NCI-H526 treated with DMSO at 0.1 percent for 48 hours (cell line): ENCODE measurements around the gene PLXNB2.
"Not testable (repeated sequence)": the region's sequence is repeated elsewhere in the genome, so short reads cannot be mapped to it uniquely, and the experiment has no call there.

ENCODE experiments used
- DNase-seq: peaks from one replicate; lab custom pipeline; 2025; lab: John Stamatoyannopoulos, UW

Gene PLXNB2

GRCh38 chr22:50326956-50327710 is 19.7 kb upstream of the PLXNB2 start, which contains the start of gene DENND6B:
Gene DENND6B (minus strand): TSS chr22:50327012. CDS start chr22:50326988, 24 bp downstream.
- no peak for DNase-seq

- DNase-seq = no peak
These were observed 18.9 kb upstream of the PLXNB2 start for GRCh38 chr22:50326225-50326955.

DNA sequence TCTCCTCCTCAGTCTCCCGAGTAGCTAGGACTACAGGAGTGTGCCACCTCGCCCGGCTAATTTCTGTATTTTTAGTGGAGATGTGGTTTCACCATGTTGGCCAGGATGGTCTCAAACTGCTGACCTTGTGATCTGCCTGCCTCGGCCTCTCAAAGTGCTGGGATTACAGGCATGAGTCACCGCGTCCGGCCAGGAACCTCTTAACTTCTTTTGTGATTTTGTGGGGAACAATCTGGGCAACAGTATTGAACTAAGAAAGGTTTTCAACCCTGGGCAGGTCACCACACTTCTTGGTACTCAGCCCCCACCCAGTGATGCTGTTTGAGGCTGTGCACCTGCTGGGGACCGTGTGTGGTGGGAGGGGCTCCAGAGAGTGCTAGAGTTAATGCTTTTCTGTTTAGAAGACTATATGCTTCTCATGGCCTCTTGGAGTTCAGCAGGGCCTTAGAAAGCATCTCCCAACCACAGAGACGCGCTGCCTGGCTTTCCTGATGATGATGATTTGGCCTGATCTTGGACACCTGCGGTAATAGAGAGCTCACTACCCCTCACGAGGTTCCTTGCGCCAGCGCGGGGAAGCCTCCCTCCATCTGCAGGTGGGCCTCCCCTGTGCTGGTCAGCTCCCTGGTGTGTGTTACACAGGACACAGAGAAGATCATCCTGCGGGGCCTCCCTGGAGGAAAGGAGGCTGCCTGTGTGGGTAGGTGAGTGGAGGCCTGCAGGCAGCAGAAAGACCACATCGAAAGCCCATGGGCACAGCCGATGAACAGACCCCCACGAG is 18.2 kb upstream of the PLXNB2 start:
- DNase-seq = no peak

GRCh38 chr22:50323900-50324299 is 16.5 kb upstream of the PLXNB2 start:
- no peak for DNase-seq

- not testable (repeated sequence) for DNase-seq
These were observed 15.1 kb upstream of the PLXNB2 start for GRCh38 chr22:50322382-50323104.

GRCh38 chr22:50320671-50321325 is 13.4 kb upstream of the PLXNB2 start:
- DNase-seq = no peak

GRCh38 chr22:50320116-50320515 is 12.7 kb upstream of the PLXNB2 start:
- no peak for DNase-seq

- no peak for DNase-seq
These were observed 12.1 kb upstream of the PLXNB2 start for GRCh38 chr22:50319503-50319951.

DNA sequence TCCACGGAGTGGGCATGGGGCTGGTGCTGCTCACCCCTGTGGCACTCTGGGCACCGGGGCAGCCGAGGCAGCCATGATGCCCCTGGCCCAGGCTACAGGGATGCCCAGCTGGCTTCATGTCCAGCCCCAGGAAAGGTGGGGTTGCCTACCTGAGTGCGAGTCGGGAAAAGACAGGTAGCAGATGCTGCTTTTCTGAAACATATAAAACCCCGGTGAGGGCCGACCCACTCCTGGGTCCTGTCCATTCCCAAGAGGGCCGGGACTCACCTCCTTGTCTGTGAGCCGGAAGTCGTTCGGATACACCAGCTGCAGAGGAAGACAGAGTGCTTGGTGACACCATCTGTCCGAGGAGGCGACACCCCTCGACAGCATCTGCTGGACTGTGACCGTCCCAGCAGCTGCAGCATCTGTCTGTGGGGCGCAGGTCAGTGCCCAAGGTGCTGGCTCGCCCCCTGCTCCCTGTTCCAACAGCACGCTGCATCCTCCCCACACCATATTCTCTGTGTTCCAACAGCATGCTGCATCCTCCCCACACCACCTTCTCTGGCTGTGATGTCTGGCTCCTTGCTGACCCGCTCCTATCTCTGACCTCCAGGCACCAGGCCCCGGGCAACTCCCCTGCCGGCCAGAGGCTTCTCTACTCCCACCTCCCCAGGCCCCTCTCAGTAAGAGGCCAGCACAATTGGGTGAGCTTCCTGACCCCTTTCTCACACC is 11.4 kb upstream of the PLXNB2 start:
- DNase-seq = no peak

DNA sequence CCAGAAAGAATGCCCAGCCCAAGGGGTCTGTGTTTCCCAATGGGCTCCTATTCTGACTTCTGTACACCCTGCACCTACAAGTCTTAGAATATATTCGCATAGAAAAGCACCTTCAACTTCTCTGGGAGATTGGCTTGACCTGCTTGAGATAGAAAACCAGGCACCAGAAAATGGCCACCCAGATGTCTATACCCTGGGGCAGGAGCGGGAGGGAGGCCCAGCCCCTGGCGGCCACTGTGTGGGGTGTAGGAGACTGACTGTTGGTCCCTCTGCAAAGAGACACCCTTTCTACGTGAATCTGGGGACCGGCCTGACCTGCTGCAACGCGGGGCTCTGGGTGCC is 10.9 kb upstream of the PLXNB2 start:
- DNase-seq = no peak

DNA sequence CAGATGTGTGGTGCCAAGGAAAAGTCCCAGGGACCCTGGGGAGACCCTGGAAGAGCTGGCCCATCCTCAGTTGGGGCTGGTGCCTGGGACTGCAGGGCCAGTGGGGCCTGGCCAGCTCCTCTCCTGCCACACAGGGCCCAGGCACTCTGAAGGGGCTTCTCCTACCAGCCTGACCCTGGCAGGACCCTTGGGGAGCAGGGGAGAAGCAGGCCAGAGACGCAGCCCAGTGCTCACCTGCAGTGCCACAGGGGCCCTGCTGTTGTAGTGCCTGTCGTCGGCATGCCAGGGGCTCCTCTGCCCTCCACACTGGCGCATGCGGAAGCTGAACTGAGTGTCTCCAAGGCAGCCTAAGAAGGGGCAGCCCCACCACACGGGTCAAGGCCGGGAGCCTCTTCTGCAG is 10.2 kb upstream of the PLXNB2 start:
- no peak for DNase-seq

DNA sequence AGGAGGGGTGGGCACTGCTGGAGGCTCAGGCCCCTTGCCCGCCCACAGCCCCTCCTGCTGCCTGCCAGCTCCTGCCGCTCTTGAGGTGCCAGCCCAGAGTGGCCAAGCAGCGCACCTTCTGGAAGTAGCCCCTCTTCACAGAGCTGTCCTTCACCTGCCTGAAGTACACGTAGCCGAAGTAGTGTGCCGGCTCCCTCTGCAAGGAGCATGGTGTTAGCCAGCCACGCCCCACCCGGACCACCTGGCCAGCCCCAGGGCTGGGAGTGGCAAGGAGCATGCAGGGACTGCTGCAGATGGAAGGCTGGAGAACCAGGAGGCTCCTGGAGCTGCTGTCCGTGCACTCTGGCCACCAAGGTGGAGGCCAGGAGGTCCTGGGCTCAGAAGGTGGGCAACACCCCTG is 9.7 kb upstream of the PLXNB2 start:
- no peak for DNase-seq

GRCh38 chr22:50316114-50317065 is 8.9 kb upstream of the PLXNB2 start:
- no peak for DNase-seq

- no peak for DNase-seq
These were observed 8.1 kb upstream of the PLXNB2 start for GRCh38 chr22:50315289-50316113.

GRCh38 chr22:50314455-50315288 is 7.2 kb upstream of the PLXNB2 start:
- no peak for DNase-seq

DNA sequence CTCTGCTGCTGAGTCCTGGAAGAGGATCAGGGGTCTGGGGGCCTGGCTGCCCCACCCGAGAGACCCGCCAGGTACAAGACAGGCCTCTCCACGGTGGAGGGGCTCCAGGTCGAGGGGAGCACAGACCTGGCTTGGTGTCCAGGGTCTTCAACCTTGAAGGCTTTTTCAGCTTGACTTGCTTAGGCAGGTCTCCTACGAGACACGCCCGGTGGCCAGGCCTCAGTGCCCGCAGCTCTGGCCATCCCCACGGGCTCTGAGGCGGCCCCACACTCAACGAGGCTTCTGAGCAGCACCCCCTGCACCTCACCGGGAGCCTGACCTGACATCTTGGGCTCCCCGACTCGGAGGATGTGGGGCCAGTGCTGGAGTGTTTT is 6.6 kb upstream of the PLXNB2 start:
- DNase-seq = no peak

DNA sequence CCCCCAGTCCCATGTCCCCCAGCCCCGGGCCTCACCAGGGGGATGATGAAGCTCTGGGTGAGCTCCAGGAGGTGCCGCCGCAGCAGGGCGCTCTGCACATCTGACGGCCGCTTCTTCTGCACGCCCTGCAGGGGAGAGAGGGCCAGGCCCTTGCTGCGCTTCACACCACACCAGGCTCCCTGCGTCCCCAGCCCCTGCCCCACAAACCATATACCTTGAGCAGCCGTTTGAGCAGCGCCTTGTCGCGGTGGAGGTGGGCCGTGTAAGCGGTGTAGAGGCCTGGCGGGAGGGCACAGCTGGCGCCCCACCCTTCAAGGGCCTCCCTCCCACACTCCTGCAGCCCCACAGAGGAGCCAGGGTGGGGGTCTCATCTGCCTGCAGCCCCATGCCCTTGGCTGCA is 6.2 kb upstream of the PLXNB2 start:
- DNase-seq = no peak

DNA sequence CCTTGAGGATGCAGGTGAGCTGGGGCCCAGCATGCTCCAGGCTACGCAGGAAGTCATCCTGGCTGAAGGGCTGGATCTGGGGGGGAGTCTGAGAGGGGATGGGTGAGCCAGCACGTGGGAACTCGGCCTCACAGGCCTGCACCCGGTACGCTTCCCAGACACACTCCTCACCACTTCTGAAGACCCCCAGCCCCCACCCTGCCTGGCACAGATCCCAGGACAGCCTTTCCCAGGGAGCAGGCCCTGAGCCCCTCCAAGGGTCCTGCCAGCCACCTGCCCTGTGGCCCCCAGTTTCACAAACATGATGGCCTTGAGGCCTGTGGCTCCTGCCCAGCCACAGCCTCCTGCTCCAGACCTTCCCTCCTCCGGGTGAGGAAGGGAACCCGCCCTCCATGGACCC is 5.6 kb upstream of the PLXNB2 start:
- no peak for DNase-seq
